GOT3 (cell line): ENCODE measurements around the gene CDCA4.

ENCODE experiments used
- DNase-seq: peaks from one replicate; lab custom pipeline; 2025; ENCODE audit warnings: mixed read lengths; lab: John Stamatoyannopoulos, UW

The CDCA4 gene

GRCh38 chr14:104989236-104989950, 31.5 kb downstream of the CDCA4 start:
- DNase-seq, result no peak

DNA sequence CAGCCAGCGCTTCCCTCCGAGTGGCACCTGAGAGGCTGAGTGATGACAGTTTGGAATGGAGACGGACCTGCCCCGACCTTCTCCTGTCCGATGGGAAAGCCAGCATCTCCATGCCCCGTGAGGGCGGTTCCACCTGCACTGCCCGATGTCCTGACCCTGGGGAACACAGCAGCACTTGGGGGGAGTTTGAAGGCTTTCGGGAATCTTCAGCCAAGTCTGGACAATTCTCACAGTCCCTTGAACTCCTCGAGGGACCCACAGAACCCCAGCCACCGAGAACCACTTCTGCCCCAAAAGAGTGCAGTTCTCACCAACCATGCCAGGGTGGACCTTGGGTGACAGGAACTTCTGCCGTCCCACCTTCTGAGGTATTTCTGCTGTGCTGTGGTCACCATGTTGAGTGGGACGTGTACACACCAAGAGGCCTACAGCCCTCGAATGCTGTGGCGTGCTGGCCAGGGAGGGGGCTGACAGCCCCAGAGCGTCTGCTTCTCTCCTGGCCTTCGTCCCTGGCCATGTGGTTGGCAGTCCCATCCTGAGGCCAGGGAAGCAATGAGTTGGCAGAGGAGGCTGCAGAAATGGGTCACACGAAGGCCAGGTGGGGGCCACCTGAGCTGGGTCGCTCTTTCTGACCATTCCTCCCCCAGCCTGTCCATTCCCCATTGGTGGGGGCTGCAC, 34.3 kb downstream of the CDCA4 start:
- no peak for DNase-seq

DNA sequence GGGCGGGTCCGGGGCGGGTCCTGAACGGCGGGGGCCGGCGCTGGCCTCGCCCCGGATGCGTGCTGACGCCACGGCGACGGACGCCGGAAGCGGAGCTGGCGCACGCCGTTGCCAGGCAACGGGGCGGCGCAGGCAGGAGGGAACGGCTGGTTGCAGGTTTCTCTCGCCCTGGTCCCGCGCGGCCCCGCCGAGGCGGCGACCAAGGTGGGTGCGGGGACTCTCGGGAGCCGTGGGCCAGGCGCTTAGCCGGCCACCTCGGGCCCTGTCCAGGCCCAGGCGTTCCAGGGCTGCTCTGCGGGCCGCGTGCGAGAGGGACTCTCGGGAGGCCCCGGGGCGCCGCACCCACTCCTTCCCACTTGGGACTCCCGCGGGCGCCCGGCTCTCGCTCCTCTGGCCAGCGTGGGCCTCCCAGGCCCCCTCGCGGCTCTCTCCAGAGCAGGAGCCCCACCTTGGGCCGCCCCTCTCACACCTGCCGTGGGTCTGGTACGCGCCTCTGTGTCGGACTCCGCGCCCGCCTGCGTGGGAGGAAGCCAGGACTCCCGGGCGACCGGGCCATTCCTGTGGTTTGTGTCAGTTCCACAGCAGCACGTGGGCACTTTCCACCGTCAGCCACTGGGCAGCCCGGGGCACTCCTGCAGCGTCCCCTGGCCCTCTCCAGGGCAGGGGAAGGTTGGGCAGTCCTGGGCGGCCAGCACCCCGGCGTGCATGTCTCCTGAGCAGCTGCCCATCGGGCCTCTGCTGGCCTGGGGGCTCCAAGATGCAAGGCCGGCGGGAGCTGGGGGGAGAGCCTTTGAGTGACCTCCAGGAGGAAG, 35.0 kb downstream of the CDCA4 start, which contains the start of gene CLBA1:
TSS of gene CLBA1 (plus strand) at position 114 of the 812 bp plus-strand sequence. CDS start at position 758, 644 bp downstream.
- peak; percentile 48 for DNase-seq

- no peak for DNase-seq
Observed at GRCh38 chr14:104984056-104984894, 36.6 kb downstream of the CDCA4 start.

DNA sequence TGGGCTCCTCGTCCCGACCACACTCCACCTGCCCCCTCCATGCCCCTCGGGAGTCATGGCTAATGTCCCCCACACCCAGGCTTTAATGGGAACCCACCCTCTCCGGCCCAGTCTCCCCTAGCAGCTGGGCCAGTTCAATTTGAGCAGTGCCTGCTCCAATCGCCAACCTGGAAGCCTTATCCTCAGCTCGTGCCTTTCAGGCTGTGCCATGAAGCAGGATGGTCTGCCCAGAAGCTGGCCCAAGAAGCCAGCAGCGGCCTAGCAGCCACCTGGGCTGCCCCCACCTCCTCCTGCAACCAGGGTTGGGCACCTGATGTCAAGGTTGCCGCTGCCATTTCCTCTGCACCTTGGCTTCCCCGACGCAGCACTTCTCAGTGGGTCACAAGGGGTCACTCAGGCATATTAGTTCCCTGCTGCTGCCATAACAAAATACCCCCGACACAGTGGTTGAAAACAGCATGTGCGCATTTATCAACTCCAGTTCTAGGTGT, 37.6 kb downstream of the CDCA4 start:
- no peak for DNase-seq

GRCh38 chr14:104982548-104983230, 38.2 kb downstream of the CDCA4 start:
- no peak for DNase-seq

DNA sequence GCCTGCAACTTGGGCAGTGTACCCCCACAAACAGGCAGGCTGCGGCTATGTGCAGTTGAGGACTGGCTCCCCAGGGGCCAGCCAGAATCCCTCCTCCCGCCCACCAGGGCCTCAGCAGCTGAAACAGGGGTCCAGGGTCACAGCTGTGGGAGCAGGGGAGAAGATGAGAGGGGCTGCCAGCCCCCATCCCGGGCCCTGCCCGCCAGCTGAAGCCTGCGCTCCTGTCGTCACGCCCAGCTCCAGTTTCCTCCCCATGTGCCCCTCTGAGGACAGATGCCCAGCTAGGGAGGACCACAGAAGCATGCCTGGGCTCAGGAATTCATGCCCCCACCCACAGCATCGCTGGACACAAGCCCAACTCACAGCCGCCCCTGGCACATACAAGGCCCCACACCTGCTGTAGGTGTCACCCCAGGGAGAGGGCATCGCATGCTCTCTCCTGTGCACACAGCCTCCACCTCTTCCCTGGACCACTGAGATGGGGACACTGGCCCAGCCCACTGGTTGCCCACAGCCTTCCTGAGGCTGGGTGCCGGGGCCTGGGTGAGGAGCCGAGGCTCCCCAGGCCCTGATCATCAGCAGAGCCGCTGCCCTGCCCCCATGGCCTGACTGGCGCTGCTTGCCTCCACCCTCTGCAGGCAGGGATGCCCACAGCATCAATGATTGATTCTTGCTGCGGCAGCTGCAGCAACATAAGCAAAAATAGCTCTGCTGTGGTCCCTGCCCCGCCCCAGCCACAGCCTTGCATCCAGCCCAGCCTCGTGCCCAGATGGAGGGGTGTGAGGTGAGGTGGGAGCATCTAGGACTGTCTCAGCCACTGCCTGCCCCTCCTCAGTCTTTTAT, 39.0 kb downstream of the CDCA4 start:
- DNase-seq, result no peak

GRCh38 chr14:104980611-104981531, 40.0 kb downstream of the CDCA4 start:
- DNase-seq, result no peak

- no peak for DNase-seq
Observed at GRCh38 chr14:104979758-104980610, 40.9 kb downstream of the CDCA4 start.

- DNase-seq, result no peak
Observed at GRCh38 chr14:104978746-104979691, 41.9 kb downstream of the CDCA4 start.

- DNase-seq, result no peak
Observed at GRCh38 chr14:104977681-104978653, 42.9 kb downstream of the CDCA4 start, which contains the start of gene AHNAK2. AHNAK2 (minus strand) TSS chr14:104978374; CDS start chr14:104978237, 137 bp downstream.

DNA sequence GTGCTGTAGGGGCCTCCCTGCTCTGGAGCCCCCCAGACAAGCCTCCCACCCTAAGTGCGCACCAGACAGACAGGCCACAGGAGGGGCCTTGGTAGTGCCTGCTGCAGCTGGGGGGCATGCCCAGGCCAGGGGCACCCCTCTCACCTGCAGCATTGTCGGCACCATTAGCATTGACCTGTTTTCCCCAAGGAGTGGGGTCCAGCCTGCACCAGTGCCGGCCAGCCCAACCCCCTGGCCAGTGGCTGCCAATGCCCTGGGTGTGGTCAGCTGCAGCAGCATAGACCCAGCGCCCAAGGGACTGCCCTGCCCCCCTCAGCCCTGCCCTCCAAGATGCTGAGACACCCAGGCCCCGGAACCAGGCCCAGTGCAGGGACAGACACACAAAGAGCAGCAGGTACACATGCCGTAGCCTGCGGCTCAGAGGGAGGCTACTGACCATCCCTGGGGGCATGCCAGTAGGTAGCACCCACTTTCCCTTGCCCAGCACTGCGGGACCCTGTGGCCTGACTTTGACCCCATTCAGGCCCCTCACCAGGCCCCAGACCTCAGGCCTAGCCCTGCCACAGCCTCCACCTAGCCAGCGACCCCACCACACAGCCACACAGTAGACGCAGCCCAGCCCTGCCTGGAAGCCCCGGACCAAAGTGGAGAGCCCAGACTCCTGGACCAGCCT, 43.7 kb downstream of the CDCA4 start:
- no peak for DNase-seq

GRCh38 chr14:104976198-104977007, 44.5 kb downstream of the CDCA4 start:
- DNase-seq, result peak; percentile 14
